ENCODE data around the gene TAB2. TPM values are rescaled to one million over a fixed set of nuclear protein-coding genes. Genes with fewer than 3 reads are reported as not detected.

Gene TAB2
- total RNA-seq, 1 donor from 2014 or later = 50.6 TPM

- Mint-ChIP-seq H3K4me1 (ENCODE audit: unreplicated experiment) (no peaks in the 10 kb centered on the region), H3K36me3 (ENCODE audit: unreplicated experiment) (no peaks in the 10 kb centered on the region), H3K4me3 (ENCODE audit: unreplicated experiment) (no peak overlapping the region), H3K27ac (ENCODE audit: unreplicated experiment) (no peak overlapping the region), H3K27me3 (ENCODE audit: unreplicated experiment) (peaks cover 2% of the 10 kb centered on the region), H3K9me3 (ENCODE audit: unreplicated experiment) (peaks cover 5% of the 10 kb centered on the region)
- no peak for DNase-seq (ENCODE audit: extremely low spot score, unreplicated experiment)
- no peak for TF ChIP-seq CTCF (IDR thresholded peaks at IDR 0.05)
Measured at GRCh38 chr6:149293244-149293643, 24.3 kb upstream of the TAB2 start.

DNA sequence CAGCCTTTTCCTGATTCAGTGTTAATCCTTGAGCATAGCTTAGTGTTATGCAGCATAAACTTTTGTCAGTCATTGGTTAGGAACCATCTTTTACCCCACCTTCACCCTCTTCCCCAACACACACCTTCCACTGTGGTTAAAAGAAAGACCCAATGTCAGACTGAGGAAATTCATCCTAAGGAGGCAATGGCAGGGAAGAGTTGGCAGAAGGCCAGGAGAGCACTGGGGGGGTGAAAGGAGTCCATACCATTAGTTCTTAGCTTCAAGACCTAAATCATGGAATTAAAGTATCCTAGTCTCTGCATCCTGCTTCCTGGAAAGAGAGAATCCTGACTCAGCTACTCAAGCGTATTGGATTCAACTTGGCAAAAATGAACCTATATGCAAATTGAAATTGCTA lies 16.9 kb upstream of the TAB2 start:
- Mint-ChIP-seq H3K9me3 (ENCODE audit: unreplicated experiment) (peaks cover under 1% of the 10 kb centered on the region), H3K27me3 (ENCODE audit: unreplicated experiment) (no peaks in the 10 kb centered on the region), H3K36me3 (ENCODE audit: unreplicated experiment) (no peaks in the 10 kb centered on the region), H3K4me1 (ENCODE audit: unreplicated experiment) (no peaks in the 10 kb centered on the region), H3K27ac (ENCODE audit: unreplicated experiment) (no peak overlapping the region), H3K4me3 (ENCODE audit: unreplicated experiment) (no peak overlapping the region)
- TF ChIP-seq CTCF (IDR thresholded peaks at IDR 0.05) = no peak
- DNase-seq (ENCODE audit: extremely low spot score, unreplicated experiment) = no peak

GRCh38 chr6:149302723-149303122 lies 14.8 kb upstream of the TAB2 start:
- no peaks in the 10 kb centered on the region for H3K9me3 Mint-ChIP-seq (ENCODE audit: unreplicated experiment)
- DNase-seq (ENCODE audit: extremely low spot score, unreplicated experiment) = no peak
- H3K4me1 Mint-ChIP-seq (ENCODE audit: unreplicated experiment) = peaks cover 7% of the 10 kb centered on the region
- H3K36me3 Mint-ChIP-seq (ENCODE audit: unreplicated experiment) = no peaks in the 10 kb centered on the region
- H3K4me3 Mint-ChIP-seq (ENCODE audit: unreplicated experiment) = no peak overlapping the region
- no peak overlapping the region for H3K27ac Mint-ChIP-seq (ENCODE audit: unreplicated experiment)
- TF ChIP-seq CTCF (IDR thresholded peaks at IDR 0.05) = no peak
- no peaks in the 10 kb centered on the region for H3K27me3 Mint-ChIP-seq (ENCODE audit: unreplicated experiment)

DNA sequence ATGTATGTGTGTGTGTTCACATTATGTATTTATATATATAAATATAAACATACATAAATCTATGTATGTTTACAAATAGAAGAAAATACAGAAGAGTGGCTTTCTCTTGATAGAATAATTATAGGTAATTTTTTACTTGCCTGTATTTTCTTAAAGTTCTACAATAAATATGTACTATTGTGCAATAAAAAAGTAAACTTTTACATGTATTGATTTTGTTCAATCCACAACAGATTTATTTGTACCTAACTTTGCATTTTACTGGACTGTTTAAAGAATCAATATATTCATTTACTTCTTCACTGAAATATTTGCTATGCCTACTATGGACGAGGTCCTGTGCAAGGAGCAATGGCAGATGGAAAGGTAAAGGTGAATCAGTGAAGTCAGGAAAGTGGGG lies 14.0 kb upstream of the TAB2 start:
- no peaks in the 10 kb centered on the region for H3K27me3 Mint-ChIP-seq (ENCODE audit: unreplicated experiment)
- no peak overlapping the region for H3K27ac Mint-ChIP-seq (ENCODE audit: unreplicated experiment)
- H3K4me1 Mint-ChIP-seq (ENCODE audit: unreplicated experiment) = peaks cover 10% of the 10 kb centered on the region

DNA sequence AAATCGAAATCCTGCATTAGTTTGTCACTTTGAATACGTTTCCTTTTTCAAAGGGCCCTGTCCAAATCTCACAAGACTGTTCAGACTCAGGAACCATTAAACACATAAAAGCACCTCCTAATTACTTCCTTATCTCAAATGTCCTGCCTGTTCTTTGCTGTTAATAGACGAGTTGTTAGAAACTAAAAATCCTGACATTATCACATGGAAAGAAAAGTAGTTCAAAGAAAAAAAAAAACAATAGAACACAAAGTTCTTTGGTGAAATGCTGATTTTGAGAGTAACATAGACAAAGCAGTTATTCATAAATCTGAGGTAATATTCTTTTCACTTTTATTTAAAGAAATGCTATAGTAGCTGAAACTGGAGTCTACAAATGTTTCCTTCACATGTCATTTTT lies 12.1 kb upstream of the TAB2 start:
- H3K36me3 Mint-ChIP-seq (ENCODE audit: unreplicated experiment) = no peaks in the 10 kb centered on the region
- peaks cover 11% of the 10 kb centered on the region for H3K4me1 Mint-ChIP-seq (ENCODE audit: unreplicated experiment)
- peaks cover 4% of the 10 kb centered on the region for H3K9me3 Mint-ChIP-seq (ENCODE audit: unreplicated experiment)
- no peak for TF ChIP-seq CTCF (IDR thresholded peaks at IDR 0.05)
- DNase-seq (ENCODE audit: extremely low spot score, unreplicated experiment) = no peak
- H3K27ac Mint-ChIP-seq (ENCODE audit: unreplicated experiment) = no peak overlapping the region
- H3K4me3 Mint-ChIP-seq (ENCODE audit: unreplicated experiment) = no peak overlapping the region
- H3K27me3 Mint-ChIP-seq (ENCODE audit: unreplicated experiment) = no peaks in the 10 kb centered on the region

More for the DNA sequence above, 14.0 kb upstream of the TAB2 start:
- TF ChIP-seq CTCF (IDR thresholded peaks at IDR 0.05) = no peak
- H3K36me3 Mint-ChIP-seq (ENCODE audit: unreplicated experiment) = no peaks in the 10 kb centered on the region
- H3K9me3 Mint-ChIP-seq (ENCODE audit: unreplicated experiment) = no peaks in the 10 kb centered on the region
- H3K4me3 Mint-ChIP-seq (ENCODE audit: unreplicated experiment) = no peak overlapping the region
- DNase-seq (ENCODE audit: extremely low spot score, unreplicated experiment) = no peak

Measured in osteocyte (in vitro differentiated cells).